GM08714 (cell line): Measurements from ENCODE around the gene PNKP.
A peak's percentile ranks its signal among the peaks of the same experiment; 100 is the strongest.

Source experiments
- H3K4me3 ChIP-seq: fragments of 200-500 bp; sonication (Bioruptor generic); 2 replicates; pipeline ENCODE4 v1.5.1; 2014; ENCODE audit warnings: mild to moderate bottlenecking, low read length, inconsistent platforms
- ZNF274 ChIP-seq: IDR thresholded peaks from 2 replicates; pipeline ENCODE4 v1.6.1; 2012; ENCODE audit warnings: mild to moderate bottlenecking, low read depth, low read length

Gene PNKP

DNA sequence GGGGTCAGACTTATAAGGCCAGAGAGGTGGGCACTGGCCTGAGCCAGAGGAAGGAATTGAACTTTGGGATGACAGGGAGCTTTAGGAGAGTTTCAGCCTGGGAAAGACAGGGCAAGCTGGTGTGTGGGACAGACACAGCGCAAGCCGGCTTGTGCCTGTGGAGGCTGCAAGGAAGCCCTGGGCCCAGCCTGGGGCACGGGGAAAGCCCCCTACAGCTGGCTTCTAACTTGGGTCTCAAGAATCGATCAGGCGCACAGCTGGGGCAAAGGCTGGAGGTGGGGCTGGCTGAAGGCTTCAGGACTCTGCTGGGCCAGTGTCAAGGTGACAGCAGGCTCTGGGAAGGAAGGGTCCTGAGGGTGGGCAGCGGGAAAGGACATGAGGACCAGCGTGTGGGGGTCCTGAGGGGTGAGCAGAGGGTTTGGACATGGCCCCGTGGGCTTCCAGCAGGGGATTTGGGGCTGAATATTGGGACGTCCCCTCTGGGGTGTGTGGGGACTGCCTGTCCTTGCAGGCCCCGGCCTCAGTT is 13.5 kb downstream of the PNKP start:
- no peak overlapping the region for H3K4me3 ChIP-seq
- no peak for TF ChIP-seq ZNF274

DNA sequence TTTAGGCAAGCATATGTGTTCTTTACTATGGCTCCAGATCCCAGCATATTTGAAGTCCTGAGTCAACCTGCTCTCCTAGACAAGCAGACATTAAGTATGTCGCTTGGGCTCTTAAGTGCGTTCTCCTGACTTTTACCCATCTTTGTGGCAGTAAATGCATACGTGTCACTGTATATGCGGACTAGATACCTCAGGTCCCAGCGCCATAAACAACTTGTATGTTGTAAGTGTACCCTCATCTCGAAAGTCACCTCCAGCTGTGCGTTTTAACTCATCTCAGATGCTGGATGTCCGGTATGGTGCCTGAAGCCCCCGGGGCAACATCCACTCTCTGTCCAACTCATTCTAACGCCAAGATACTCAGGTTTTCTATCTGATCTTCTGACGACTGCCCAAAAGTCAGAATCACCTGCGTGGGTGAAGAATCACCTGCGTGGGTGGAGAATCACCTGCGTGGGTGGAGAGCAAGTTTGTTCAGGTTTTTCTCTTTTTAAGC is 14.7 kb downstream of the PNKP start:
- no peak for TF ChIP-seq ZNF274
- H3K4me3 ChIP-seq: no peak overlapping the region; the same call in 1 of the 2 replicates

DNA sequence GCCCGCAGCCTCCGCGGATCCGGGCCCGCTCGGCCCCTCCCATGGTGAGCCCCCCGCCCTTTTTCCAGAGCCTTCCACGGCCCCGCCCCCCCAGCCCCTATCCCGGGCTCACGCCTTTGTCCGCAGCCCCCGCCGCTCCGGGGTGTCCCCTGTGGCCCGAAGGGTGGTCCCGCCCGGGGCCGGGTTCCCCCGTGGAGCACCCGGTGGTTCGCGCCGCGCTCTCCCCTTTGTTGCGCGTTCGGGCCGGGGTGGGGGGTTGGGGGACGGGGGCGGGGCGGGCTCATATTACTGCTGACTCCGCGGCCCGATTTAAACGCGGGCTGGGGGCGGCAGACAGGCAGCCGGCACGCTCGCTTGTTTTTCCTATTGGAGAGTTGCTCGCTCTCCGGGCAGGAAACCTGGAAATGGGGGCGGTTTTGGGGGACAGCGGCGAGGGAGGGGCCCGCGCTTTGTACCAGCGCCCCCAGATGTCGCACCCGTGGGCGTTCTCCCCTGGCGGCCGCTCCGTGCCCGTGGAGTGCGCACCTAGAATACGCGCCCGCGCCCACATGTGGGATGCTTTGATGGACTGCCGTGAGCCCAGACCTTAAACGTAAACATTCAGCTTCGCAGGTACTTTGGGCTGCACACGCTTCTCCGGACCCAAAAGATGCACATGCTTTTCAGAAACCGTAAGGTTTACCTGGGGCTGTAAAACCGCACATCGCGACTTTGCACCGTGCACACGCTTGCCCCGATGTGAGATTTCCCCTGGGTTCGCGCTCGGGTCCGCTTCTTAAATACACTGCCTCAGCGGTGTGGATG is 15.7 kb downstream of the PNKP start:
- no peak for TF ChIP-seq ZNF274
- peak overlapping the region; percentile 64 for H3K4me3 ChIP-seq

DNA sequence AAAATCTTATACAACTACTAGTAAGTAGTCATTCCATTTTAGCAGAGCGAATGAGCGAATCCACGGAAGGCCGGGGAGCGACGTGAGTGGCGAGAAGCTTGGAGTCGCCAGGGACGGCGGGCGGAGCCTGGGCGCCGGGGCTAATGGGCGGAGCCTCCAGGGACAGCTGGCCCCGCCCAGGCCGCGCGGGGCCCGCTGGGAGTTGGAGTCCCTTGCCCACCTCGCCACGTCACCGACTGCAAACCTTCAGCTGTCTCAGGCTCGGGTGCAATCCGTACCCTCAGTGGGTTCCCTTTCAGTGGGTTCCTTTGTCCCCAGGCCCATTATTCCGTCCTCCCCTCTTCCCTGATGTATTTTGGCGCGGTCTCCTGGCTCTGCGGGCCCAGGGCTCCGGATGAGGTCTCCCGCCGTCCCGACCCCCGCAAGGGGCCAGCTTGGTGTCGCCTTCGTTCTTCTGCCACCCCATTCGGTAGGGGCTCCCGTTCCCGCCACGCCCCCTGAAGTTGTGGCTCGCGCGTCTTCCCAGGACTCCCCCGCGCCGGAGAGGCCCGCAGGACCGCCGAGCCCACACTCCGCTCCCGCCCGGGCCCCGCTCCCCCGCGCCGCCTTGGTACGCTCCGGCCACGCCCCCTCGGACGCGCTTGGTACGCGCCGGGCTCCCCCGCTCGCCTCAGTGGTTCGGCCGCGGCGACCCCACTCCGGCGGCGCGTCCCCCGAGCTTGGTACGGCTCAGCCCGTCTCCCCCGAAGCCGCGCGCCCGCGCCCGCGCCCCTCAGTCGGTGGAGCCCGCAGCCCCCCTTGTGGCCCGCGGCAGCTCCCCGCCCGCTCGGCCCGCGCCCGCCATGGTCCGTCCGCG is 16.7 kb downstream of the PNKP start, which contains the start of gene PTOV1:
TSS of gene PTOV1 (plus strand) at position 673 of the 856 bp plus-strand sequence.
- H3K4me3 ChIP-seq: peak within 1 kb of the TSS; percentile 64
- no peak for TF ChIP-seq ZNF274

DNA sequence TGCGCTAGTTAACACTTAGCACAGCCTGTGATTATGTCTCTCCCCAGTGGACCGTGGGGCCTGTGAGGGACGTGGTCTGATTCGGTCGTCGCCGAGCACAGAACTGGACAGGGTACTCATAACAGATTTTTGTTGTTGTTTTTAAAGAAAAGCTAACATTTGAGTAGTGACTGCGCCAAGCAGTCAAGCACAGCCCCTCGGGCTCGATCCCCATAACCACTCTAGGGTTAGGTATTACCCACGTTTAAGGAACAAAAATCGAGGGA is 17.2 kb downstream of the PNKP start:
- H3K4me3 ChIP-seq: peak overlapping the region; percentile 64
- TF ChIP-seq ZNF274: no peak

DNA sequence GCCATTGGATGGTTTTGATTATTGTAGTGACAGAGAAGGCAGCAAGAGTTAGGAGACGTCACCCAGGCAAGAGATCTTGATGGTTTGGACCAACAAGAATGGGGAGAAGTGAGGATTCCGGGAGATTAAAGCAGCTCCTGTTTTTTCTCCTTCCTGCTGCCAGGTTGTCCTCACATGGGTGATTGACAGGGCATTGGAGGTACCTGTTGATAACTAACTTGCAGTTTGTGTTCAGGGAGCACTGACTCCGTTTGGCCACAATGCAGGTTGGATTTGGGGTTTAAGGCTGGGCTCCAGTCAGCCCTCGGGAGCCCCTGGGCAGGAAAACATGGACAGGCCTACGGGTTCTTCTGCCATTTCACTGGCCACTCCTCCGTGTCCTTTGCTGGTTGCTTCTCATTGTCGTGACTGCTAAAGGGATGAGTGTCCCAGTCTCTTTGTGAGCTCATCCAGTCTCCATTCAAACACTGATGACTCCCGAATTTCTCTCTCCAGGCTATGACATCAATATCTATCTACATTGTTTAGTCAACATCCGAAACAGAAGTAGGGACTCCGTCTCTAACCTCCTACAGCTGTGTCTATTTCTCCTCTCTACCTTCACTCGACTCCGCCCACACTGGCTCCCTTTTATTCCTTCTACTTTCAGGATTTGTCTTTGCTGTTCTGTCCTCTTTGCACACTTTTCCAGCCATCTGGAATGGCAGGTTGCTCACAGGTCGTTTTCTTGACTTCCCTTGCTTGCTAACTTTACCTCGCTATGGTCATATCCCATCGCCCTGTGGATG is 17.7 kb downstream of the PNKP start:
- TF ChIP-seq ZNF274: no peak
- peak overlapping the region; percentile 64; the same call in 1 of the 2 replicates for H3K4me3 ChIP-seq

DNA sequence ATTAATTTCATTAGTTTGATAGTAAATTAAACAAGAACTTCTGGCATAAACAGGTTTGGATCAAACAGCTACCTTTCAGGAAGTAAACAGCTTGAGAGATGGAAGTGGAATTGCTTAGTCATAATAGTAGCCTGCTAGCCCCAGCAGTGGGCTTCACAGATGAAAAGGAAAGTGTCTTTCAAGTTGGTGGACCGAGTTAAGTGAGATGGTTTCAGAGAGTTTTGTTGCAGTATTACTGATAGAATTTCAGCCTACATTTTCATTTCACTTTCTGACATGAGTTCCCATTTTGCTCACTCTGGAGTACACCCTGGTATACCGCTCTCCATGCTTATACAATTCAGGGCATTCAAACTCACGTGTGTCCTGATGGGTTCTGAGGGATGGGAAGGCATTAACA is 18.4 kb downstream of the PNKP start:
- no peak for TF ChIP-seq ZNF274

DNA sequence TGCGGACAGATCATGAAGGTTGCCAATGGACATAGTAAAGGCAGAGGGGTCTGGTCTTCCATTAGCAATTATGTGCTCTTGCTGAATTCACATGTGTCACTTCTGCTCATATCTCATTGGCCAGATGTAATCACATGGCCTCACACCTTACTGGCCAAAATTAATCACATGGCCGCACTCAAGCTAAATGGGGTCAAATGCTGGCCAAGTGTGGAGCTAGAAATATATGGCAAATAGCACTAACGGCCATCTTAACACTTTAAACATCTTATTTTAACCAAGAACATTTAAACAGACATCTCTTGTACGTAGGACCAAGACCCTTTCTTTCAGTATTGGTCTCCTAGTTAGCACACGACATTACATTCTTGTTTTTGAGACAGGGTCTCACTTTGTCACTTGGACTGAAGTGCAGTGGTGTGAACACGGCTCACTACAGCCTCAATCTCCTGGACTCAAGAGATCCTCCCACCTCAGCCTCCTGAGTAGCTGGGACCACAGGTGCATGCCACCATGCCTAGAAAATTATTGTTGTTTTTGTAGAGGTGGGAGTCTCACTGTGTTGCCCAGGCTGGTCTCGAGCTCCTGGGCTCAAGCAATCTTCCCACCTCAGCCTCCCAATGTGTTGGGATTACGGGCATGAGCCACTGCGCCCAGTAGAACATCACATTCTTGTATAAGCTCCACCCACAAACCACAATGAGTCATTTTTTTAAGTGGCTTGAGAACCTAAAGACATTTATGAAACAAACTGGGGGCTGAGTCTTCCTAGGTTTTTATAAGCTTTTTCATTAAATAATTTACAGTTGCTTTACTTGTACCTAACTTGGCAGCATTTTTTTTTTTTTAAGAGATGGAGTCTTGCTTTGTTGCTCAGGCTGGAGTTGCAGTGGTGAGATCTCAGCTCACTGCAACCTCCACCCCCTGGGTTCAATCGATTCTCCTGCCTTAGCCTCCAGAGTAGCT is 19.4 kb downstream of the PNKP start:
- no peak for TF ChIP-seq ZNF274
- no peak overlapping the region for H3K4me3 ChIP-seq

More for the DNA sequence above, 18.4 kb downstream of the PNKP start:
- H3K4me3 ChIP-seq: no peak overlapping the region

DNA sequence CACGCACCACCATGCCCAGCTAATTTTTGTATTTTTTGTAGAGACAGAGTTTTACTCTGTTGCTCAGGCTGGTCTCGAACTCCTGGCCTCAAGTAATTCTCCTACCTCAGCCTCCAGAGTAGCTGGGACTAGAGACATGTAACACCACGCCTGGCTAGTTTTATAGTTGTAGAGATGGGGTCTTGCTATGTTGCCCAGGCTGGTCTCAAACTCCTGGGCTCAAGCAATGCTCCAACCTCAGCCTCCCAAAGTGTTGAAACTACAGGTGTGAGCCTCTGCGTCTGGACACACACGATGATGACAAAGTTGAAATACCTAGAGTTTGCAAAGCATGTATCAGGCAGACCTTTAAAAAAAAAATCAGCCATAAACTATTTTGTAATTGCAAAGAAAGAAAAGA is 21.0 kb downstream of the PNKP start:
- no peak for TF ChIP-seq ZNF274
- no peak overlapping the region for H3K4me3 ChIP-seq

DNA sequence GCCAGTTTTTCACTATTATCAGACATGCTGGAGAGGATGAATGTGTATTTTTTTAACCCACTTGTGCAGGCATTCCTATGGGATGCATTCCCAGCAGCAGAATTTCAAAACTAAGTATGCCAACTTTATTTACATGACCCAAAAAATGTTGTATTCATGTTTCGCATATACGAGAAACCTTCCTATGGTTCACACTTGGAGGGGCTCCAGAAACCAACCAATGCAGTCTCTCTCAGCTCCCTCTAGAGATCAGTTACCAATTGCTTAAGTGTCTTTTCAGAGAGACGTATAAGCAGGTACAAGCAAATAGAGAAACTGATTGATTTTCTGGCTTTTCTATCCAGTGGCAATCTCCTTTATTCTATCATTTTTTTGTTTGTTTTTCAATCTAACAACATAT is 22.0 kb downstream of the PNKP start:
- H3K4me3 ChIP-seq: no peak overlapping the region
- TF ChIP-seq ZNF274: no peak

DNA sequence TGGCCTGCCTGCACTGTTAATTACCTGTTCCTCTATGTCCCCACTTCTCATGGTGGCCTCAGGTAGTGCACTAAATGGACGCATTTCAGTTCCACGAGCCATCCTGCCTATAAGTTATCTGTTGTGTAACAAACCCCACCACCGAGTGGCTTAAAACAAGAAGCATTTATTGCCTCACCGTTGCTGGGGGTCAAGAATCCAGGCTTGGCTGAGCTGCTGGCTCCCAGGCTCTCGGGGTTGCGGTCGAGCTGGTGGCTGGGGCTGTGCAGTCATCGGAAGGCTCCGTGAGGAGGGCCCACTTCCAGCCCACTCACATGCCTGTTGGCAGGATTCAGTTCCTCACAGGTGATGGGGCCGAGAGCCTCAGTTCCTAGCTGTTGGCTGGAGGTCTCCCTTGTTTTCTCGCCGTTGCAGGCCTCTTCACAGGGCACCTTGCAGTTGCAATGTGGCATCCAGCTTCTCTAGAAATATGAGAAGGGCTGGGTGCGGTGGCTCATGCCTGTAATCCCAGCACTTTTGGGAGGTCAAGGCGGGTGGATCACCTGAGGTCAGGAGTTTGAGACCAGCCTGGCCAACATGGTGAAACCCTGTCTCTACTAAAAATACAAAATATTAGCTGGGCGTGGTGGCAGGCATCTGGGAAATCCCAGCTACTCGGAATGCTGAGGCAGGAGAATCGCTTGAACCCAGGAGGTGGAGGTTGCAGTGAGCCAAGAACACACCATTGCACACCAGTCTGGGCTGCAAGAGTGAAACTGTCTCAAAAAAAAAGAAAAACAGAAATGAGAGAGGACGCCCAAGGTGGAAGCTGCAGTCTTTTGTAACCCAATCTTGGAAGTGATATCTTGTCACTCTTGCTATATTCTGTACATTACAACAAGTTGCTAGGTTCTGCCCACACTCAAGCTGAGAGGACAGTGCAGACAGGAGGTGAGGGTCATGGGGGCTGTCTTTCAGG is 23.0 kb downstream of the PNKP start:
- no peak for TF ChIP-seq ZNF274
- no peak overlapping the region for H3K4me3 ChIP-seq

DNA sequence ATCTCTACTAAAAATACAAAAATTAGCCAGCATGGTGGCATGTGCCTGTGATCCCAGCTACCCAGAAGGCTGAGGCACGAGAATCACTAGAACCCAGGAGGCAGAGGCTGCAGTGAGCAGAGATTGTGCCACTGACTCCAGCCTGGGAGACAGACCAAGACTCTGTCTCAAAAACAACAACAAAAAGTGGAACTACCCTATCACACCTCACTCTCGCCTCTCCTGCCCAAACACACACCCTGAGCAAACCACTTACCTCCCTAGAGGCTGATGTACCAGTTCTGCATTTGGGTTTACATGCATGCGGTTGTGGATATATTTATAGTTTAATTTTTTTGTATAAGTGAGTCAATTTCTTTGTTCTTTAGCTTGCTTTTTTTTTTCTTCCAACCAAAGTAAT is 24.1 kb downstream of the PNKP start:
- TF ChIP-seq ZNF274: no peak
- no peak overlapping the region for H3K4me3 ChIP-seq
